K562 (cell line): ENCODE data around the gene SLC9A2. TPM values are rescaled to one million over a fixed set of nuclear protein-coding genes. Genes with fewer than 3 reads are reported as not detected.

ENCODE experiments used
- ATAC-seq: fragments of 200-7000 bp; cut with Tn5 transposase; 3 replicates; pipeline ENCODE4 v1.9.1; 2020; ENCODE audit warnings: moderate library complexity
- BruUV-seq: library from RNA; stranded (reverse); fragments of 400-500 nt; replicated peaks from 2 replicates; lab custom pipeline; 2021; lab: Mats Ljungman, UMichigan
- CTCF ChIA-PET: fragments of 300-600 bp; formaldehyde crosslinking; extraction: SDS; loops from one replicate; lab custom pipeline; 2021; ENCODE audit warnings: low intra/inter-chr PET ratio; lab: Yijun Ruan, JAX
- POLR2A ChIA-PET: fragments of 300-600, 350-650 bp; sonication (Branson Sonifier 250); formaldehyde crosslinking; extraction: SDS; loops from one replicate; lab custom pipeline; 2021; ENCODE audit warnings: antibody characterized with exemption, inconsistent platforms; lab: Yijun Ruan, JAX
- DNase-seq, 4 experiments: peaks; one replicate each; pipeline versions ENCODE4 v3.0.0 to v3.0.0-alpha.2; 2011 to 2018; ENCODE audit warnings: low spot score in 3 of 4, mixed read lengths in 3 of 4; ENCODE audit errors: extremely low read depth in 1 of 4
- FAIRE-seq: peaks from 2 replicates; lab custom pipeline; 2011; peaks lifted over from hg19 to GRCh38; lab: Jason Lieb, UNC
- H2AFZ ChIP-seq: 2 replicates; pipeline ENCODE4 v1.6.0; 2011; ENCODE audit warnings: low read depth, low read length, control low read depth, inconsistent platforms
- H3K27ac ChIP-seq: fragments of 200-600 bp; 3 replicates; pipeline ENCODE4 v1.8.0; 2011; ENCODE audit warnings: low read depth, mild to moderate bottlenecking, control low read depth, inconsistent platforms, low read length, moderate library complexity, mixed read lengths; ENCODE audit errors: extremely low read depth
- H3K27me3 ChIP-seq, 2 experiments: fragments of 300-600 bp in 1 of 2; 2 replicates in 1 of 2; 3 replicates in 1 of 2; pipeline versions ENCODE4 v1.6.0 to v1.8.0; 2011; ENCODE audit warnings: inconsistent platforms in 2 of 2, low read length in 2 of 2, mild to moderate bottlenecking in 1 of 2, mixed read lengths in 1 of 2, moderate library complexity in 1 of 2; ENCODE audit not compliant: control insufficient read depth in 2 of 2, insufficient read depth in 2 of 2
- H3K36me3 ChIP-seq: fragments of 300-600 bp; 3 replicates; pipeline ENCODE4 v1.8.0; 2011; ENCODE audit warnings: mild to moderate bottlenecking, low read length, inconsistent platforms; ENCODE audit not compliant: control insufficient read depth, insufficient read depth
- H3K4me1 ChIP-seq, 2 experiments: fragments of 200-600 bp in 1 of 2; replicated peaks in 1 of 2; 2 replicates in 1 of 2; 3 replicates in 1 of 2; pipeline versions ENCODE4 v1.5.1 to v1.8.0; 2011; ENCODE audit warnings: inconsistent platforms in 2 of 2, low read length in 2 of 2, mild to moderate bottlenecking in 1 of 2, mixed read lengths in 1 of 2, moderate library complexity in 1 of 2; ENCODE audit not compliant: control insufficient read depth in 2 of 2, insufficient read depth in 2 of 2
- H3K4me2 ChIP-seq: 2 replicates; pipeline ENCODE4 v1.6.1; 2011; ENCODE audit warnings: low read length, control low read depth, inconsistent platforms, mixed read lengths; ENCODE audit not compliant: insufficient read depth
- H3K4me3 ChIP-seq: fragments of 200-600 bp; sonication (generic), shearing (Covaris generic); 2 replicates; pipeline ENCODE4 v1.5.1; 2016; ENCODE audit warnings: control low read depth, inconsistent platforms
- H3K79me2 ChIP-seq: fragments of 200-600 bp; 3 replicates; pipeline ENCODE4 v1.8.0; 2011; ENCODE audit warnings: low read length, inconsistent platforms; ENCODE audit not compliant: control insufficient read depth, insufficient read depth
- H3K9ac ChIP-seq, 2 experiments: 2 replicates each; pipeline versions ENCODE4 v1.6.0 to v1.6.1; 2011; ENCODE audit warnings: low read depth in 2 of 2, low read length in 2 of 2, control low read depth in 1 of 2, inconsistent platforms in 1 of 2, mild to moderate bottlenecking in 1 of 2, mixed read lengths in 1 of 2; ENCODE audit not compliant: insufficient read depth in 1 of 2
- H3K9me1 ChIP-seq: one replicate; pipeline ENCODE4 v1.6.0; 2011; ENCODE audit warnings: inconsistent platforms, mild to moderate bottlenecking, low read length, moderate library complexity; ENCODE audit not compliant: control insufficient read depth, insufficient read depth
- H3K9me3 ChIP-seq: replicated peaks from 2 replicates; pipeline ENCODE4 v1.5.1; 2011; ENCODE audit warnings: low read depth, low read length, inconsistent platforms; ENCODE audit not compliant: control insufficient read depth, insufficient read depth
- H4K20me1 ChIP-seq: replicated peaks from 2 replicates; pipeline ENCODE4 v1.6.1; 2011; ENCODE audit warnings: low read length, inconsistent platforms, mixed read lengths; ENCODE audit not compliant: control insufficient read depth, insufficient read depth
- CAMTA2 ChIP-seq: fragments of 250-450 bp; sonication (Bioruptor Pico); conservative IDR thresholded peaks from 2 replicates; pipeline ENCODE4 v1.5.1; 2022
- ERF ChIP-seq: fragments of 450-650 bp; formaldehyde crosslinking; IDR thresholded peaks from 2 replicates; pipeline ENCODE4 v1.4.0; 2020; ENCODE audit warnings: mild to moderate bottlenecking, mixed read lengths
- MCM2 ChIP-seq: fragments of 450-650 bp; IDR thresholded peaks from 2 replicates; pipeline ENCODE4 v1.6.1; 2017; ENCODE audit warnings: low read depth, mild to moderate bottlenecking
- PRPF4 ChIP-seq: fragments of 200-400 bp; formaldehyde crosslinking; IDR thresholded peaks from one replicate; pipeline ENCODE4 v1.6.1; 2017; ENCODE audit warnings: low read length, low read depth, mild to moderate bottlenecking; ENCODE audit not compliant: insufficient read depth, poor library complexity, severe bottlenecking
- PYGO2 ChIP-seq: fragments of 450-650 bp; IDR thresholded peaks from 2 replicates; pipeline ENCODE4 v1.6.1; 2016; ENCODE audit warnings: mild to moderate bottlenecking, missing genetic modification characterization, moderate library complexity, missing compliant biosample characterization
- RB1 ChIP-seq: fragments of 450-650 bp; IDR thresholded peaks from 2 replicates; pipeline ENCODE4 v1.6.1; 2017; ENCODE audit warnings: low read depth, mild to moderate bottlenecking
- SAP30 ChIP-seq: fragments of 200-600 bp; sonication (generic); IDR thresholded peaks from 2 replicates; pipeline ENCODE4 v1.6.1; 2012; ENCODE audit warnings: borderline replicate concordance, low read depth, mild to moderate bottlenecking, moderate library complexity, low read length, control low read depth, inconsistent platforms; ENCODE audit not compliant: insufficient read depth, poor library complexity, severe bottlenecking
- THRAP3 ChIP-seq: fragments of 450-650 bp; IDR thresholded peaks from 2 replicates; pipeline ENCODE4 v1.6.1; 2016; ENCODE audit warnings: mild to moderate bottlenecking, inconsistent platforms, borderline replicate concordance
- ZBTB17 ChIP-seq: fragments of 450-650 bp; formaldehyde crosslinking; IDR thresholded peaks from 2 replicates; pipeline ENCODE4 v1.4.0; 2020; ENCODE audit warnings: mild to moderate bottlenecking
- ZNF121 ChIP-seq: sonication (generic); formaldehyde crosslinking; conservative IDR thresholded peaks from 2 replicates; pipeline ENCODE4 v1.8.0; 2022; ENCODE audit warnings: missing genetic modification reagents
- ZNF384 ChIP-seq: IDR thresholded peaks from 2 replicates; pipeline ENCODE4 v1.6.1; 2012; ENCODE audit warnings: low read depth, low read length, improper control_type of control experiment
- WGBS: fragments of 100-300 bp; shearing (Covaris generic); methylation state at CpG from one replicate; pipeline ENCODE4 v1.1.6; 2016; ENCODE audit warnings: low coverage, mixed read lengths; ENCODE audit not compliant: insufficient coverage; ENCODE audit errors: missing lambda C conversion rate; 5-methylcytosine and 5-hydroxymethylcytosine counted together
- in situ Hi-C: fragments of 300-500 bp; cut with MboI; formaldehyde crosslinking; loops from 4 replicates; pipeline ENCODE4 v1.15.0; 2018; ENCODE audit warnings: inconsistent platforms, mixed read lengths
- intact Hi-C: fragments of 100-400 bp; cut with micrococcal nuclease; formaldehyde crosslinking; loops from 2 replicates; pipeline ENCODE4 v1.14.2; 2022
- polyA plus RNA-seq, 8 experiments: library from polyadenylated mRNA; depleted of rRNA in 4 of 8; stranded (reverse) in 5 of 8; unstranded in 3 of 8; fragments of >200 nt; fragmentation: Nextera tagmentation in 2 of 8; fragmentation: Illumina TruSeq in 1 of 8; extraction: Ambion mirVana in 2 of 8; extraction: Trizol in 1 of 8; gene quantifications; 2 replicates each; pipeline versions ENCODE4 v1.2.1 to v1.2.3, GENCODE V29; 2011 to 2014; ENCODE audit warnings: inconsistent platforms in 1 of 8, missing spikeins in 1 of 8
- total RNA-seq, 7 experiments: library from RNA; depleted of rRNA in 6 of 7; stranded (reverse); fragments of >200 nt in 6 of 7; fragmentation: Illumina TruSeq in 2 of 7; extraction: Trizol in 2 of 7; gene quantifications; 2 replicates each; pipeline versions ENCODE4 v1.2.1 to v1.2.3, GENCODE V29; 2011 to 2021; ENCODE audit warnings: low replicate concordance in 1 of 7
- TF ChIP-seq, protein P1 (sequence below): fragments of 450-650 bp; formaldehyde crosslinking; conservative IDR thresholded peaks from 2 replicates; pipeline ENCODE4 v1.4.0; 2022; ENCODE audit warnings: mild to moderate bottlenecking, missing genetic modification characterization
- TF ChIP-seq, protein P2 (sequence below): IDR thresholded peaks from 3 replicates; pipeline ENCODE4 v1.6.1; 2011; ENCODE audit warnings: borderline replicate concordance, mild to moderate bottlenecking; ENCODE audit not compliant: insufficient read length, insufficient read depth

Gene SLC9A2
- total and polyA plus RNA-seq, 9 of the 15 experiments (the other 6 are each of a cell fraction or from before 2014, with no cell fraction given): 0.45 to 3.3 (median 1.6) TPM

DNA sequence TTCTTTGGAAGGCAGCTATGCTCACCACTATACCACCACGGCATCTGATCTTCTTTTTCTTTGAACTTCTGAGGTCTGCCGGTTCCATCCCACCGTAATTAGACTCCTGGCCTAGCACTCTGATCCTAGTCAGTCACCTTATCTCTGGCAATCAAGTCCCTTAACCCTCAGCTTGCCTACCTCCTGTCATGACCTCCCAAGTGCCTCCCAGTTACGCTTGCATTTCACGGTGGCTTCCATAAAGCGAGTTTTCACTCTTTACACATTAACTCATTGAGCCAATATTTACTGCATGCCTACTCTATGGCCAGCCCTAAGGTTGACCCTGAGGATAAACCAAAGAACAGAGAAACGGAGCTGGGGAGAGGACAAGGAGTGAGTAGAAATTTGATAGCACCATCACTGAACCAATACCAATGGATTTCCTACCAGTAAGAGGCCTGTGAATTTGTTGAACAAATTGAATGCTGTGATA is 104.7 kb downstream of the SLC9A2 start:
- WGBS: 59% methylated on average over 7 of the region's 7 CpGs
- Histone ChIP-seq H3K4me3 (no peak overlapping the region), H3K36me3 (peaks cover 61% of the 10 kb centered on the region), H3K4me1 (no peaks in the 10 kb centered on the region), H2AFZ (no peak overlapping the region), H3K9ac (no peak overlapping the region), H3K9me1 (no peaks in the 10 kb centered on the region), H3K4me2 (no peak overlapping the region), H3K9me3 (no peaks in the 10 kb centered on the region), H3K27me3 (no peaks in the 10 kb centered on the region), H4K20me1 (no peaks in the 10 kb centered on the region), H3K79me2 (no peaks in the 10 kb centered on the region), H3K27ac (no peak overlapping the region)
- intact Hi-C loops: no loop called here
- no peak for FAIRE-seq
- DNase-seq: no peak
- in situ Hi-C loops: no loop called here
- POLR2A ChIA-PET: interaction anchor here (0.6 to 2.6 kb wide), 2 partner anchors 10 to 926 kb away, joined by 6 to 7 read pairs; no protein-coding TSS in a partner anchor
- CTCF ChIA-PET: no interaction called here
- no TSS peak for BruUV-seq
- TF ChIP-seq CAMTA2: no peak
- TF ChIP-seq MCM2: no peak
- no peak for ATAC-seq

DNA sequence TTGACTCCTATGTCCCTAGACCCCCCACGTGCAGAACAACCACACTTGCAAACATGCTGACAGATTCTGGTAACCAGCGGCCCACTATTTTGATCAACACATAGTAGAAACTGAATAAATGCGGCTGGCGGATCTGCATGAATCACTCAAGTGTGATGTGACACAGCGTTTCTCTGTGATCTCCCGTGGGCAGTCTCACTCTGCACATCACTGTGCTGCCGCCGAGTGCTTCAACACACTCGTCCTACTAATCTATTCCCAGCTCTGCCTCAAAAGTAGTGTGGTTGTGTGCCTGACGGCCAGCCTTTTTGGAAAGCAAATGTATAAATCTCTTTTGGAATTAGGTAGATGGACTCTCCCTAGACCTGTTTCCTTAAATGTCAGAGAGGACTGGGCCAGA is 105.2 kb downstream of the SLC9A2 start:
- no peak overlapping the region for H3K27ac ChIP-seq
- no peaks in the 10 kb centered on the region for H3K27me3 ChIP-seq
- H3K9me1 ChIP-seq: no peaks in the 10 kb centered on the region
- no TSS peak for BruUV-seq
- FAIRE-seq (no peak), ATAC-seq (no peak), DNase-seq (no peak)
- no peak overlapping the region for H3K4me3 ChIP-seq
- peaks cover 57% of the 10 kb centered on the region for H3K36me3 ChIP-seq
- WGBS: 75% methylated on average over 10 of the region's 10 CpGs
- TF ChIP-seq SAP30: no peak
- TF ChIP-seq PYGO2 (tag): no peak
- no peak for TF ChIP-seq THRAP3
- TF ChIP-seq, protein P1, sequence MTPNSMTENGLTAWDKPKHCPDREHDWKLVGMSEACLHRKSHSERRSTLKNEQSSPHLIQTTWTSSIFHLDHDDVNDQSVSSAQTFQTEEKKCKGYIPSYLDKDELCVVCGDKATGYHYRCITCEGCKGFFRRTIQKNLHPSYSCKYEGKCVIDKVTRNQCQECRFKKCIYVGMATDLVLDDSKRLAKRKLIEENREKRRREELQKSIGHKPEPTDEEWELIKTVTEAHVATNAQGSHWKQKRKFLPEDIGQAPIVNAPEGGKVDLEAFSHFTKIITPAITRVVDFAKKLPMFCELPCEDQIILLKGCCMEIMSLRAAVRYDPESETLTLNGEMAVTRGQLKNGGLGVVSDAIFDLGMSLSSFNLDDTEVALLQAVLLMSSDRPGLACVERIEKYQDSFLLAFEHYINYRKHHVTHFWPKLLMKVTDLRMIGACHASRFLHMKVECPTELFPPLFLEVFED: no peak
- TF ChIP-seq ZNF384: no peak
- no peak for TF ChIP-seq PRPF4
- TF ChIP-seq, protein P2, sequence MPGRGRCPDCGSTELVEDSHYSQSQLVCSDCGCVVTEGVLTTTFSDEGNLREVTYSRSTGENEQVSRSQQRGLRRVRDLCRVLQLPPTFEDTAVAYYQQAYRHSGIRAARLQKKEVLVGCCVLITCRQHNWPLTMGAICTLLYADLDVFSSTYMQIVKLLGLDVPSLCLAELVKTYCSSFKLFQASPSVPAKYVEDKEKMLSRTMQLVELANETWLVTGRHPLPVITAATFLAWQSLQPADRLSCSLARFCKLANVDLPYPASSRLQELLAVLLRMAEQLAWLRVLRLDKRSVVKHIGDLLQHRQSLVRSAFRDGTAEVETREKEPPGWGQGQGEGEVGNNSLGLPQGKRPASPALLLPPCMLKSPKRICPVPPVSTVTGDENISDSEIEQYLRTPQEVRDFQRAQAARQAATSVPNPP: no peak
- TF ChIP-seq ZNF121: no peak
- no peak for TF ChIP-seq RB1
- no peak for TF ChIP-seq ERF (CRISPR knock-in tag)
- no peak for TF ChIP-seq ZBTB17
- H2AFZ ChIP-seq: no peak overlapping the region
- no peaks in the 10 kb centered on the region for H3K4me1 ChIP-seq
- intact Hi-C loops (no loop called here), in situ Hi-C loops (no loop called here)
- no peaks in the 10 kb centered on the region for H3K79me2 ChIP-seq
- H3K9ac ChIP-seq: no peak overlapping the region
- ChIA-PET POLR2A (interaction anchor here (0.9 to 2.6 kb wide), 2 partner anchors 10 to 12 kb away, joined by 3 to 7 read pairs; no protein-coding TSS in a partner anchor), CTCF (no interaction called here)
- H4K20me1 ChIP-seq: no peaks in the 10 kb centered on the region
- no peak overlapping the region for H3K4me2 ChIP-seq
- no peaks in the 10 kb centered on the region for H3K9me3 ChIP-seq
